Glutamatergic neuron (in vitro differentiated cells): ENCODE measurements around the gene ADRB1. TPM values are rescaled to one million over a fixed set of nuclear protein-coding genes. Genes with fewer than 3 reads are reported as not detected.

Experiments
- DNase-seq: peaks from one replicate; pipeline ENCODE4 v3.0.0; 2022
- H3K27ac Mint-ChIP-seq: one replicate; pipeline ENCODE4 v1.8.0; 2020; ENCODE audit warnings: mild to moderate bottlenecking, mixed read lengths, inconsistent platforms; ENCODE audit not compliant: unreplicated experiment
- H3K27me3 Mint-ChIP-seq: one replicate; pipeline ENCODE4 v1.8.0; 2020; ENCODE audit warnings: mild to moderate bottlenecking, moderate library complexity, mixed read lengths, inconsistent platforms; ENCODE audit not compliant: unreplicated experiment
- H3K36me3 Mint-ChIP-seq: one replicate; pipeline ENCODE4 v1.8.0; 2020; ENCODE audit warnings: mild to moderate bottlenecking, mixed read lengths, inconsistent platforms; ENCODE audit not compliant: unreplicated experiment
- H3K4me1 Mint-ChIP-seq: one replicate; pipeline ENCODE4 v1.8.0; 2020; ENCODE audit warnings: mild to moderate bottlenecking, low read depth, mixed read lengths, inconsistent platforms; ENCODE audit not compliant: unreplicated experiment
- H3K4me3 Mint-ChIP-seq: one replicate; pipeline ENCODE4 v1.8.0; 2020; ENCODE audit warnings: mild to moderate bottlenecking, mixed read lengths, inconsistent platforms; ENCODE audit not compliant: unreplicated experiment
- H3K9me3 Mint-ChIP-seq: one replicate; pipeline ENCODE4 v1.8.0; 2020; ENCODE audit warnings: mild to moderate bottlenecking, moderate library complexity, mixed read lengths, inconsistent platforms; ENCODE audit not compliant: unreplicated experiment
- total RNA-seq: library from RNA; stranded (reverse); fragmentation: NEBNext Ultra II Directional; extraction: Animal tissue kit (Norgen Biotek cat#: 25700); gene quantifications from one replicate; pipeline ENCODE4 v1.2.1, GENCODE V29; 2021; ENCODE audit not compliant: unreplicated experiment
- TF ChIP-seq, protein P1 (sequence below): fragments of 200-600 bp; sonication (generic); IDR thresholded peaks from one replicate; pipeline ENCODE4 v1.5.0; 2021; ENCODE audit not compliant: partially characterized antibody, unreplicated experiment

ADRB1 gene
- total RNA-seq, 1 donor from 2014 or later: not detected

DNA sequence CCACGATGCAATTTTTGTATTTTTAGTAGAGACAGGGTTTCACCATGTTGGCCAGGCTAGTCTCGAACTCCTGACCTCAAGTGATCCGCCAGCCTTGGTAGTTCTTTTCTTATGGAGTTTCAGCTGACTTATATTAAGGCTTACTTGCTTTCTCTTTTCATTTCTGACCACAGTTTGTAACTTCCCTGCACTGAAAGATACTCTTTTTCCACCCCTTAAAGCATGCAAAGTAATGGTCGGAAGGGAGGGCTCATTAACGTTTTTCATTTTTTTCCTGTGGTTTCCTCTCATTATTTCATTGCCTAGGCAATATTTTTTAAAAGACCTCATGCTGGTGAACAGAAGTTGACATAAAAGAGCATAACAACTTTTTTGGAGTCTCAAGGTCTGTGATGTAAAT, 27.0 kb downstream of the ADRB1 start:
- peaks cover 1% of the 10 kb centered on the region for H3K27me3 Mint-ChIP-seq
- no peak overlapping the region for H3K27ac Mint-ChIP-seq
- TF ChIP-seq, protein P1, sequence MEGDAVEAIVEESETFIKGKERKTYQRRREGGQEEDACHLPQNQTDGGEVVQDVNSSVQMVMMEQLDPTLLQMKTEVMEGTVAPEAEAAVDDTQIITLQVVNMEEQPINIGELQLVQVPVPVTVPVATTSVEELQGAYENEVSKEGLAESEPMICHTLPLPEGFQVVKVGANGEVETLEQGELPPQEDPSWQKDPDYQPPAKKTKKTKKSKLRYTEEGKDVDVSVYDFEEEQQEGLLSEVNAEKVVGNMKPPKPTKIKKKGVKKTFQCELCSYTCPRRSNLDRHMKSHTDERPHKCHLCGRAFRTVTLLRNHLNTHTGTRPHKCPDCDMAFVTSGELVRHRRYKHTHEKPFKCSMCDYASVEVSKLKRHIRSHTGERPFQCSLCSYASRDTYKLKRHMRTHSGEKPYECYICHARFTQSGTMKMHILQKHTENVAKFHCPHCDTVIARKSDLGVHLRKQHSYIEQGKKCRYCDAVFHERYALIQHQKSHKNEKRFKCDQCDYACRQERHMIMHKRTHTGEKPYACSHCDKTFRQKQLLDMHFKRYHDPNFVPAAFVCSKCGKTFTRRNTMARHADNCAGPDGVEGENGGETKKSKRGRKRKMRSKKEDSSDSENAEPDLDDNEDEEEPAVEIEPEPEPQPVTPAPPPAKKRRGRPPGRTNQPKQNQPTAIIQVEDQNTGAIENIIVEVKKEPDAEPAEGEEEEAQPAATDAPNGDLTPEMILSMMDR: no peak
- DNase-seq: no peak
- H3K4me3 Mint-ChIP-seq: no peak overlapping the region
- H3K36me3 Mint-ChIP-seq: no peaks in the 10 kb centered on the region
- H3K4me1 Mint-ChIP-seq: peaks cover 3% of the 10 kb centered on the region
- peaks cover 2% of the 10 kb centered on the region for H3K9me3 Mint-ChIP-seq

DNA sequence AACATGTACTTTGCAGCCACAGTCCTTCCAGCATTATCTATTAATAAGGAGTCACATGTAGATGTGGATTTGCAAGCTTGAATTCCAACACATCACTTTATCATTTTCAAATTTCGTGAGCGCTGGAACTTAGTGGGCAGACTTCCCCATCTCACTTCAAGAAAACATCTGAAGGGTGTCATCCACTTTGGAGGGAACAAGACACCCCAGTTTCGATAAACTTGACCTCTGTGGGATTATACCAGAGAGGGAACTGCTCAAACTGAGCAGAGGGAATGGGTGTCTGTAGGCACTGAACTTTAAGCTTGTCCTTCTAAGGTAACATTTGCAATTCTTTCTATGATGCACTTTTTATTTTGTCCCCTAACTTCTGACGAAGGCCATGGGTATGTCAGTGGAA, 27.5 kb downstream of the ADRB1 start:
- Mint-ChIP-seq H3K4me1 (peaks cover 3% of the 10 kb centered on the region), H3K27ac (no peak overlapping the region), H3K9me3 (peaks cover 2% of the 10 kb centered on the region), H3K36me3 (no peaks in the 10 kb centered on the region), H3K4me3 (no peak overlapping the region), H3K27me3 (peaks cover 1% of the 10 kb centered on the region)
- DNase-seq: no peak
- TF ChIP-seq, protein P1: no peak

DNA sequence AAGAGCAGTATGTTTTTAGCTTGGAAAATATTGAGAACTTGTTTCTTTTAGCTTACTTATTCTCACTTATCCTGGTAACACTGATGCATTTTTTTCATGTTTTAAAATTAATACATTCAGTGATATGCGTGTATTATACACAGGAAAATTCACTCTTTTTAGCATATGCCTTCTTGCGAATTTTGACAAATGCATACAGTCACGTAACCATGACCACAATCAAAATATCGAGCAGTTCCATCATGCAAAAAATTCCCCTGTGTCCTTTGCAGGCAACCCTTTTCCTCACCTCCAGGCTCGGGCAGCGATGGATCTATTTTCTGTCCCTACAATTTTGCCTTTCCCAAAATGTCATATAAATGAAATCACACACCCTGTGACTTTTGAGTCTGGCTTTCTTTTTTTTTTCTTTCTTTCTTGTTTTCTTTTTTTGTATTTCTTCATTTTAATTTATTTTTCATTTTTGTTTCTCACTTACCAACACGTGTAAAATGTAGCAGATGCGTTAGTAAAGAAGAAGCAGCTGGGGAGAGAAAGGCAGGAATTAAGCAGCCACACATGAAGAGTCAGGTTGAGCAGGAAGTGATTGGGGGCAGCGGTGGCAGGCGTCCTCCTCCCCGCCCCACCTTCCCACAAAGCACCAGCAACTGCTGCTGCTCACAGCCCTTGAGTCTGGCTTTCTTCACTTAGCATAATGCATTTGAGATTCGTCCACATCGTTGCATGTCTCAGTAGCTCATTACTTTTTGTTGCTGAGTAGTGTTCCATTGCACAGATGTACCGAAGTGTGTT, 29.9 kb downstream of the ADRB1 start:
- no peak overlapping the region for H3K4me3 Mint-ChIP-seq
- no peak for DNase-seq
- H3K36me3 Mint-ChIP-seq: no peaks in the 10 kb centered on the region
- no peaks in the 10 kb centered on the region for H3K4me1 Mint-ChIP-seq
- H3K27me3 Mint-ChIP-seq: no peaks in the 10 kb centered on the region
- H3K9me3 Mint-ChIP-seq: no peaks in the 10 kb centered on the region
- TF ChIP-seq, protein P1: no peak
- no peak overlapping the region for H3K27ac Mint-ChIP-seq

DNA sequence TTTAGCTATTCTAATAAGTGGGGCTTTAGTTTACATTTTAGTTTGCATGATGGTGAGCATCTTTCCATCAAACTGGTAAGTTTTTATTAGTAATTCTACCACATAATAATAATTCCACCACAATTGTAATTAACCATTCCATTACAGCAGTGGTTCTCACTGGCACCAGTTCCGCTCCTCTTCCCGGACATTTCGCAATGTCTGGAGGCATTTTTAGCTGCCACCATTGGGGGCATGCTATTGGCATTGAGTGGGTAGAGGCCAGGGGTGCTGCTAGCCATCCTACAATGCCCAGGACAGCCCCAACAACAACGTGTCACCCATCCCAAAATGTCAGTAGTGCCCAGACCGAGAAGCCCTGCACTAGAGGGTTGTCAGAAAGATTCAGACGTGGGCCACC, 31.4 kb downstream of the ADRB1 start:
- DNase-seq: no peak
- no peaks in the 10 kb centered on the region for H3K4me1 Mint-ChIP-seq
- H3K4me3 Mint-ChIP-seq: no peak overlapping the region
- no peak overlapping the region for H3K27ac Mint-ChIP-seq
- H3K36me3 Mint-ChIP-seq: no peaks in the 10 kb centered on the region
- no peaks in the 10 kb centered on the region for H3K27me3 Mint-ChIP-seq
- TF ChIP-seq, protein P1: no peak
- no peaks in the 10 kb centered on the region for H3K9me3 Mint-ChIP-seq

DNA sequence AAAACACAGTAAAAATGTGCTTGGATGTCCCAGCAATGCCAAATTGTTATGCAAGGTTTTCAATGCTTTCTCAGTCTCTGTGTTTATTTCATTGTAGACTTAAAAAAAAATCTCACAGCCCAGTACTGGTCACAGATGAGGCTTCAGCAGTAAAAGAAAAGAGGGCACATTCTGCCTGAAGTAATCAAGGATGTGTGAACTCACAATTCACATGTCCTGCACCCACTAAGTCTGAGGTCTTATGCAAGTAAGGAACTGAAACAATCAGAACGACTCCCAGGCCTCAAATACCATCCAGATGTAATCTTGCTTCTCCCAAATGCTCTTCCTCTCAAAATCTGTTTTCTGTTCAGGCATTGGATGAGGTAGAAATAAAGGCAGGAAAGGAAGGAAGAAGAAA, 33.7 kb downstream of the ADRB1 start:
- H3K27me3 Mint-ChIP-seq: no peaks in the 10 kb centered on the region
- H3K27ac Mint-ChIP-seq: no peak overlapping the region
- TF ChIP-seq, protein P1: no peak
- H3K9me3 Mint-ChIP-seq: no peaks in the 10 kb centered on the region
- peaks cover 4% of the 10 kb centered on the region for H3K4me1 Mint-ChIP-seq
- H3K36me3 Mint-ChIP-seq: no peaks in the 10 kb centered on the region
- DNase-seq: no peak
- no peak overlapping the region for H3K4me3 Mint-ChIP-seq
